GM18909 (cell line): ENCODE measurements around the gene VPS33B.
"Not testable (repeated sequence)": the region's sequence is repeated elsewhere in the genome, so short reads cannot be mapped to it uniquely, and the experiment has no call there.

ENCODE experiments used
- ATAC-seq: cut with Tn5 transposase; IDR thresholded peaks from one replicate; pipeline ENCODE4 v1.9.1; 2021; ENCODE audit warnings: mild to moderate bottlenecking; ENCODE audit not compliant: unreplicated experiment, poor library complexity

The VPS33B gene

DNA sequence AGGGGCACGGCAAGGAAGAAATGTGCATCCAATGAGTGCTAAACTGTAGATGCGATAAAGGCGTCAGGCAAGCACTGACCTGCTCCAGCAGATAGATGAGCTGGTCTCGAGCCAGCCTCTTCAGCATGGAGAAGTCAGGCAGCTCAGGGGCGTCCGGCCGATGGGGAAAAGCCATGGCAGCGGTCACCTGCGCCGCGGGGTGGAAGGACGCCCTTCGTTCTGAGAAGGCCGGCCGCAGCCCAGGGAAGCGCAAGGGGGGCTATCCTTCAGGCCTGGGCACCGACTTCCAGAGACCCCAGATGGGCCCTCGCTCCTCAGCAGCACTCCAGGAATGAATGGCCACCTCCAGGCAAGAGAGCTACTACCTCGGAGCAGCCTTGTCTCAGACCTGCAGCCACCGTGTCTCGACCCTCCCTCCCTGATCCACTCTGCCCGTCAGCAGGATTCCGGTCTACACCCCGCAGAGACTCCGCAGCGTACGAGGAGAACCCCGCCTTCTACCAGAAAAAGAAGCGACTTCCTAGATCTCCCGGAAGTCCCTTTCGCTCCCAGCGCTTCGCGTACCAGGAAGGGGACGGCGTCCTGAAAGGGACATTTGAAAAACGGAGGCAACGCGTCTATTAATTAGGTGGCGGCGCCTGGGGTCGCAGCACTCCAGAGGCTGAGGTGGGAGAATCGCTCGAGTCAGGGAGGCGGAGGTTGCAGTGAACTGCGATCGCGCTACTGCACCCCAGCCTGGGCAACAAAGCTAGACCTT lies at the start of gene VPS33B:
Gene VPS33B, minus strand, starts transcription at position 520 of the 757 bp plus-strand sequence. Its CDS starts 345 bp downstream, at position 175.
- peak; percentile 75 for ATAC-seq

DNA sequence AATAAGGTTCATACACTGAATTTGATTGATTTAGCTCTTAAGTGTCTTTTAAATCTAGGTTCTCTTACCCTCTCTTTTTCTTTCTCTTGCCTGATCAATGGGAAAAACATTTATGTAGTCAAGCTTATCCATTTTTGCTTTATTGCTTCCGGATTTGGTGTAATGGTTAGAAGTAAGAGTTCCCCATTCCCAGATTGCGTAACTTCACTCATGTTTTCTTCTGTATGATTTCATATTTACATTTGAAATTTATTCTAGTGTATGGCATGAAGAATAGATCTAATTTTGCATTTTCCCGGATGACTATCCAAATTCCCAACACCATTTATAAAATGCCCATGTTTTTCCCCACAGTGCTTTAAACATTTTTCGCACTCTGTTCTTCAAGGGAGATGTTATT lies 49.8 kb upstream of the VPS33B start:
- ATAC-seq = no peak

DNA sequence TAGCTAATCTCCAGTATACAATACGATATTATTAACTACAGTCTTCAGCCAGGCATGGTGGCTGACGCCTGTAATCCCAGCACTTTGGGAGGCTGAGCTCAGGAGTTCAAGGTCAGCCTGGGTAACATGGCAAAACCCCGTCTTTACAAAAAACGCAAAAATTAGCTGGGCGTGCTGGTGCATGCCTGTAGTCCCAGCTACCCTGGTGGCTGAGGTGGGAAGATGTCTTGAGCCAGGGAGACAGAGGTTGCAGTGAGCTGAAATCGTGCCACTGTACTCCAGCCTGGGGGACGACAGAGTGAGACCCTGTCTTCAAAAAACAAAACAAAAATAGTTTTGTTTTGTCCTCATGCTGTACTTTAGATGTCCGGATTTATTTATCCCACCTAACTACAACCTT lies 48.5 kb upstream of the VPS33B start:
- ATAC-seq = no peak

DNA sequence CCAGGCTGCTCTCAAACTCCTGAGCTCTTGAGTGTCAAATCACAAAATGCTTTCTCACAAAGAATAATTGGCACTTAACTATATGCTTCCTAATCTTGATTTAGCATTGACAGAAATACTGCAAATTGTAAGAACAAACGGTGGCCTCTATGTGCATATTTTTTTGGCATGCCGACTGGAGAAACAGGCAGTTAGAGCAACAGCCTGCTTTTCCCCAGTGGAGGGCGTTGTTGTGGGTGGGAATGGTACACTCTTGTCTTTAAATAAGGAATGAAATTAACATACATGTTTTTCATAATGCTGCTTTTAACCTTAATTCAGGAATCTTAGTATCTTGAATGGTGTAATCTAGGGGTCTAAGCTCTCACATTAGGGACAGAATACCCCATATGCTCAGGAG lies 46.6 kb upstream of the VPS33B start:
- ATAC-seq = no peak

DNA sequence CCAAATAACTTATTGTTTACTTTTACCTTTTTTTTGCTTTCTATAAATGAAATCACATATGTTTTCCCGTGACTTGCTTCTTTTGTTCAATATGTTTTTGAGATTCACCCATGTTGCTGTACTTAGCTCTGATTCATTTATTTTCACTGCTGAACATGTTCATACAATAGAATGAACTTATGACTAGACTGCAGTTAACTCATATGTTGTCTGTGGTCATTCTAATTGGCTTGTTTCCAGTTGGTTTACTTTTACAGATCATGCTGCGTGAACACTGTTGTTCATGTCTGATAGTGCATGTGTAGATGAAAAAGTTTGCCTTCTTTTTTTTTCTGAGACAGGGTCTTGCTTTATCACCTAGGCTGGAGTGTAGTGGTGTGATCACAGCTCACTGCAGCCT lies 46.0 kb upstream of the VPS33B start:
- no peak for ATAC-seq

DNA sequence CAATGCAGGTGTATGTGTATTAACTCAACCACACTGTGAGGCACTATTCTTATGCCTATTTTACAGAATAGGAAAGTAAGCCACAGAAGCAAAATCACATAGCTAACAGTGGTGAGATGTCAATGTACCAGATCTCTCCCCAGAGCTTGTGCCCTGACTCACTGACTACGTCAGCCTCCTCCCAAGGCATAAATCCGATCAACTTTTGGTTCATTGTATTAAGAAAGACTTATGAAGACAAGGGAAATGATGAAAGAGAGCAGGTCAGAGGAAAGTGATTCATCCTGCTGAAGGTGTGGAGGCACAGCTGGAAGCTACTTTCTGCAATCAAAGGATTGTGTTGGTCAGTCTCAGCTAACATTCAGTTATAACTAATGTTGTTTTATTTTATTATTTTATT lies 44.6 kb upstream of the VPS33B start:
- no peak for ATAC-seq

DNA sequence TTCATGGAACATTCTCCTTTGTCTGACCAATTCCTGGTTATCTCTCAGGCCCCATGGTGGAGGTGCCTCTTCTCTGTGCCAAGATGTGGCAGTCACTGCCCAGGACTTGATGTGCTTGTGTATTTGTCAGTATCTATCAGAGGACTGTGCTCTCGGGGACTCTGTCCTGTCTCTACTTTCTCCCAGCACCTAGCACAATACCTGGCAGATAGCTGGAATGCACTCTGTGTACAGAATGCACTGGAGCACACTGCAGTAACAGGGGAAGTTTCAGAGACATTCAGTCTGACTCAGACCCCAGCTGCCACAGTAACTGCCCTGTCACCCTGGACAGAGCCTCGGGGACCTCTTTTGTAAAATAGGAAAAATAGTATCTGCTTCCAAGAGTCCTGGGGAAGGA lies 43.1 kb upstream of the VPS33B start:
- no peak for ATAC-seq

DNA sequence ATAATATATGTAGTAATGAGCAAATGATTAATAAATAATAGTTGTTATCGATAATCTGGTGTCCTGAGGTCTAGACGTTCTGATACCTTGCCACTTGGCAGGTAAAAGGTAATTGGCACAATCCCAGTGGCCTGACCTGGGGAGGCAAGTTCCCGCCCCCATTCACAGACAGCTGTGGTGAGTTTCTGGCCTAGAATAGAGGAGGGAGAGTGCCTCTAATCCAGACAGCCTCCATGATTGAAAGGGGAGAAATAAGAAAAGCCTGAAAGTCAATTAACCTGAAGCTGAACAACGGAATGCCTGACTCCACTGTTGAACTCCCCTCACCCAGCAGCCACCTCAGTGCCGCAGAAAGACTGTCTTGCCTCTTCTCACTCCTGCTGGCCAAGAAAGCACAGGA lies 39.6 kb upstream of the VPS33B start:
- no peak for ATAC-seq

DNA sequence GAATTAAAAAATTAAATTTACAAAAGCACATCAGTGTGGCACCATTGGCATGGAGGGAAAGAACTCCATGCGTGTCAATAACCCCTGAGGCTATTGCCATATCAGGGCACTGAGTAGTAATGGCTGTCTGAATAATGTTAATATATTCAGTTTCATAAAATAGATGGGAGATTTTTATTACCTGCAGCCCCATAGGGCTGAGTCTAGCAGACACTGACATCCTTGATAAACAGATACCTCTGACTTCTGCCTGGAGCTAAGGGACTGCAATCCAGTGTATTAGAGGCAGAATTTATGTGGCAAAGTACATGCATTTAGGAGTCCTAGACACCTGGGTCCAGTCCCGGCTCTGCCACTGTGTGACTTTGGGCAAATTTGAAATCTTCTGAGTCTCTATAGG lies 38.8 kb upstream of the VPS33B start:
- ATAC-seq = no peak

DNA sequence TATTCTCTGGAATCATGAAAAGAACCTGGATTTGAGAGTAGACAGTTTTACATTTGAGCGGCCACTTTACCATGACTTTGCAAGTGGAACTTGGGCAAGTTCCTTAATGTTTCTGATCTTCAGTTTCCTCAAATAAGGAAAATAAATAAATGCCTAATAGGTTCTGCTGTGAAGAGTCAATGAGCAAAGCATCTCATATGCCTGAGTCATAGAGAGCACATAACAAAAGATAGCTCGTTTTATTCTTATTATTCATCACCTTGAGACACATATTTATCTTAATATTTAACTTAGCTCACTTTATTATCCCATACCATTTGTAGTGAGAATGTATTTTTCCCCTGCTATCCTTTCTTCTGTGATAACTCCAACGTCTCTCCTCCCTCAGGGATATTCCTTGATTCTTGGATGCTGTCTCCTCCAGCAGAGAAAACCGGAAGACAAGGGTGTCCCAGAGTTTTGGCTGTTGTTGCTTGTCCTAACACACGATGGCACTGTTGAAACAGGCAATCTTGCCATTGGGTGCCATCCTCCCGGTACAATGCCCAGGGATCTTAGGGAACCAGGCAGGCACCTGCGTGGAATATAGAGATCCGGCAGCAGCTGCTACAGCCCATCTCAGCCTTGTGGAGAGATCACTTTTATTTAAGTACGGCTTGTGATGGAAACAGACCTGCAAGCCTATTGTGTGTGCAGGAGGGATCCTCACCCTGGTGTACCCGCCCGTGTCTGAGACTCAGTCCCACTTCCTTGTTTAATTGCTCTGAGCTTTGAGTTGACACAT lies 33.3 kb upstream of the VPS33B start:
- ATAC-seq = no peak

DNA sequence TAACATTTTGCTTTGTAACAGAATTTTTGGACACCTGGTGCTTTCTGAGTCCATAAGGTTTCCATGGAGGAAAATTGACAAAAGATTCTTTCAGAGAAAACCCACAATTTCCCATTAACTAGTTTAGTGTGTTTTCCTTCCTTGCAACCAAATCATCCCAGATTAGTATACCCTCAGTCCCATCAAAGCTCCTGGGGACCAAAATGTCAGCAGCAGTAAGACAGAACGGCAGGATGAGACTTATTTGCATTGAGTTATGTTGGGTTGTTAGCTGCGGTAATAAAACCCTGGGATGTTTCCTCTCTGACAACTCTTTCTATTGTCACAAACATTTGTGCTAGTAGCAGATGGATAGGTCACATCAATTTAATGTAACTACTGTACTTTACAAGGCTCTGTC lies 32.4 kb upstream of the VPS33B start:
- no peak for ATAC-seq

DNA sequence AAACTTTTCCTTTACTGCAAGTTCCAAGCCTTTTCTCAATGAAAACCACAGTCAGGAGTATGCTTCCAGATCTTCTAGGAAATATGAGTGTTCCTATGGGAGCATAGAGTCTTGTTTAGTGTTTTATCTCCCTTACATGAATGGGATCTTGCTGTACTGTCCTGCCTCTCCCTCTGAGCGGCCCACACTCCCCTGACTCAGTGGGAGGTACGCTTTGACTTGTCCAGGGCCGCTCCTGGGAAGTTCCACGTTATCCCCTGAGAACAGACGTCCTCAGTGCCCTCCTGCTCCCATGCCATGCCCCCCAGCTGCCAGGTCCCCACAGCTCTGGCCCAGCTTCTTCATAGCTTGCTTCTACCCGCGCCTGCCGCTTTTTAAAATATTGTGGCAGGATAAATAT lies 28.9 kb upstream of the VPS33B start:
- no peak for ATAC-seq

DNA sequence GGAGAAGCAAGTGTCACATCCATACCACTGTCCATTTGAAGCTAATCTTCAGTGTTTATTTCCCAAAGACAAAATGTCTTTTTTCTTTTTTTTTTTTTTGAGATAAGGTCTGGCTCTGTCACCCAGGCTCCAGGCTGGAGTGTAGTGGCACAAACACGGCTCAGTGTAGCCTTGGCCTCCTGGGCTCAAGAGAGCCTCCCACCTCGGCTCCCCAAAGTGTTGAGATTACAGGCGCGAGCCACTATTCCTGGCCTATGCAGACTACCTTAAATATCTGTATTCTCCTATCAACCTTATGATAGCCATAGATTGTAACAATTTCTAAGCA lies 27.7 kb upstream of the VPS33B start:
- ATAC-seq = peak; percentile 16

DNA sequence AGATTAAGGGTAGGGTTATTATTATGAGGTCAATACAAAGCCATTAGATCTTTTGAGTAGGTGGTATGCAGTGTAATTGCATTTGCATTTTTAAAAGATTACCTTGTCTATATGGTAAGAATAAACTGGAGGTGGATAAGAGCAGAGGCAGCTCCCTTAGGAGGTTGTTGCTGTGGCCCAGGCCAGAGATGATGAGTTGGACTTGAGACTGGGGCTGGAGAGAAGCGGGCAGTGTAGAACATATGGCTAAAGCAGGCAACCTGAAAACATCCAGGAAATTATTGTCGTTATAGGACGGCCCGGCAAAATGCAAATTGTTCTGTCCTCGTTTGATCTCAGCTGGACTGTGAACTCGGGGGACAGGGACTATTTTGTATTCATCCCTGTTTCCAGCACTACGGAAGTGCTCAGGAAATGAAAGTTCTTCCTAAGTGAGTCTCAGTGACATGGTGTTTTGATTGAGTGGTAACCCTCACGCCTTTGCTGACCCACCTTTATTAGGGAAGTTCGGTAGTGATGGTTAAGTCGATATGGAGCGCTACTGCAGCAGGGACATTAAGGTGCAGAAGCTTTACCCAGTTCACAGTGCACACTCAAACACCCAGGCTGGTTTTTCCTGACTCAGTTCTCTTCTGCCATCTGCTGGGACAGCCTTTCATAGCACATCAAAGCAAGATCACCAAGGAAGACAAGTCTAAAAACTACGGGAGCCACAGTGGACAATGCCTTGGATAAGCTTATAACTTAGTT lies 27.2 kb upstream of the VPS33B start:
- ATAC-seq = peak; percentile 71

DNA sequence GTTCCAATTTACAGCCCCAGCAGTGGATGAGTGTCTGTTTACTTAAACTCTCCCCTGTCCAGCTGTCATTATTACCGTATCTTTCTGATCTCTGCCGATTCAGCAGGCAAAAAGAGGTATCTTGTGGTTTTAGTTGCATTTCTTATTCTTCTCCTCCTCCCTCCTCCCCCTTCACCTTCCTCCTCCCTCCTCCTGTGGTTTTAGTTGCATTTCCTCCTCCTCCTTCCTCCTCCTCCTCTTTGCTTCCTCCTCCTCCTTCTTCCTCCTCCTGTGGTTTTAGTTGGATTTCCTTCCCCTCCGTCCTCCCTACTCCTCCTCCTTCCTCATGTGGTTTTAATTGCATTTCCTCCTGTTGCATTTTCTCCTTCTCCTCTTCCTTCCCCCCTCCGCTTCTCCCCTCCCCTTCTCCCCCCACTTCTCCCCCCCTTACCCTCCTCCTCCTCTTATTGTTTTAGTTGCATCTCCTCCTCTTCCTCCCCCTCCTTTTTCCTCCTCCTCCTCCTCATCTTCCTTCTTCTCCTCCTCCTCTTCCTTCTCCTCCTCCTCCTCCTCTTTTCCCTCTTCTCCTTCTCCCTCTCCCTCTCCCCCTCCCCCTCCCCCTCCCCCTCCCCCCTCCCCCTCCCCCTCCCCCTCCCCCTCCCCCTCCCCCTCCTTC lies 25.3 kb upstream of the VPS33B start:
- ATAC-seq = no peak

DNA sequence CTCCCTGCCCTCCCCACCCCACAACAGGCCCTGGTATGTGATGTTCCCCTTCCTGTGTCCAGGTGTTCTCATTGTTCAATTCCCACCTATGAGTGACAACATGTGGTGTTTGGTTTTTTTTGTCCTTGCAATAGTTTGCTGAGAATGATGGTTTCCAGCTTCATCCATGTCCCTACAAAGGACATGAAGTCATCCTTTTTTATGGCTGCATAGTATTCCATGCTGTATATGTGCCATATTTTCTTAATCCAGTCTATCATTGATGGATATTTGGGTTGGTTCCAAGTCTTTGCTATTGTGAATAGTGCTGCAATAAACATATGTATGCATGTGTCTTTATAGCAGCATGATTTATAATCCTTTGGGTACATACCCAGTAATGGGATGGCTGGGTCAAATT lies 23.7 kb upstream of the VPS33B start:
- ATAC-seq = not testable (repeated sequence)

DNA sequence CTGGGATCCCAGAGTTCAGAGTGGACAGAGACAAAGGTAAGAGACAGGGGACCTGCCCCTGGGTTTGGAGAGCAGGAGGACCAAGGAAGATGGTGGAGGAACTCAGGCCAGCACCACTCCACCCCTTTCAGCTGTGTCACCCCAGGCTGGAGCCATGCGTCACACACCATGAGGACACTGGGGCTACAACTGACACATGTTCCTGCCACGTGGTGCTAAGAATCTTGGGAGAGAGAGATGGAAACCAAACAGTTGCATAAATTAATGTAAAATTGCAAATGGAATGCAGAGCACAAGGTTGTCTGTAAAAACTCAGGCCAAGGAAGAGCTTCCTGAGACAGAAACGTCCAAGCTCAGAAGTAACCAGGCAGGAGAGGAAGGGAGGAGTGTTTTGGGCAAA lies 22.7 kb upstream of the VPS33B start:
- no peak for ATAC-seq

DNA sequence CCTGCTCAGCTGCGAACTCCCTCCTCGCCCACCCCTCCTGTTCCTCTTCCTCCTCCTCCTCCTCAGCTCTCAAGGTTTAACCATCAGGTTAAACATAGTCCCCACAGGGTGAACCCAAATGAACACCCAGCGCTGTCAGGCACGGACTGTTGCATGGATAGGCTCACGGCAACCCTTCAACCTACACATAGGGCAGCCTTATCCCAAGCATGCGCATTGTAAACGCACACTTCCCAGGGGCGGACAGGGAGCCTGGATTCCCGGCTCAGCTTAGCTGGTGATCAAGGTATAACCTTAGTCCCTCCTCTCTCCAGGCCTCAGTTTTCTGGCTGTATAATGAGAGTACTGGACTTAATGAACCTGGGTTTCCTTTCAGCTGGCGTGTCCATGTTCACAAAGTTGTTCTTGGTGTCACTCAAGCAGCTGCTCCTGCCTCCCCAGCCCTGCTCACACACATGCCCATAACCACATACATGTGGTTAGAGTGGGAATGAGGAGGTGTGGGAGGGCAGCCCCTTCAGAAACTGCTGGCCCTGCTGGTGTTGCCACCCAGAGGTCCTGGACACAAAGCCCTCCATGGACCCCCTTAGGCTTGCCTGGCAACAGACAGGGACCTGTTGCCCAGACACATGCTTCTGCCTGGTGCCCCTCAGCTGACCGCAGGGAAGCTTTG lies 20.9 kb upstream of the VPS33B start:
- ATAC-seq = no peak

DNA sequence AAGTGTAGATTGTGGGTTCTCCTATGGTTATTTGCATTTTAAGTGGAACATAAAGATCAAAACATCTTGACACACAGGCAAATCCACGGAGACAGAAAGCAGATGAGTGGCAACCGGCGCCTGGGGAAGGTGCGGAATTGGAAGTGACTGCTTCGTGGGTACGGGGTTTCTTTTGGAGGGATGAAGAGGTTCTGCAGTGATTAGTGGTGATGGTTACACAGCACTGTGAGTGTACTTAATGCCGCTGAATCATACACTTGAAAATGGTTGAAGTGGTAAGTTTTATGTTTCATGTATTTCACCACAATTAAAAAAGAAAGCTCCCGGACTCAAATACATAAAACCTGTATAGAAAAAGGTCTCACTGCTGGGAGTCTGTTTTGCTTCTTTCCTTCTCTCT lies 18.5 kb upstream of the VPS33B start:
- ATAC-seq = no peak

DNA sequence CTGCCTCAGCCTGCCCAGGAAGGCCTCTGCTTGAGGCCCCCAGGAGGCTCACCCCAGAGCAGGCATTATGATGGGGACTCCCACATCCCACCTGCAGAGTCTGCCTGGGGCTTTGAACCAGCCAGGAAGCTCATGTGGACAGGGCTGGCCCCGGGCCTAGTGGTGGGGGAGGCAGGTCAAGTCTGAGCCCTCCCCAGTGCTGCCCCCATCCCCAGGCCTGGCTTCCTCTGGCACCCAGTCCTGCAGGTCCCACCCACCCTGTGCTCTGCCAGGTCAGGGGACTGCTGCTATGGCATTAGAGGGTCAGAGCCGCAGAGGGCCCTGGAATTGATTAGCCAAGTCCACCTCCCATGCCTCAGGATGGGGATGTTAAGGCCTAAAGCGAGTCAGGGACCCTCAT lies 17.6 kb upstream of the VPS33B start:
- ATAC-seq = no peak
